Measurements from ENCODE around the gene TMEM263.
"Not testable (repeated sequence)": the region's sequence is repeated elsewhere in the genome, so short reads cannot be mapped to it uniquely, and the experiment has no call there.

TMEM263 gene

DNA sequence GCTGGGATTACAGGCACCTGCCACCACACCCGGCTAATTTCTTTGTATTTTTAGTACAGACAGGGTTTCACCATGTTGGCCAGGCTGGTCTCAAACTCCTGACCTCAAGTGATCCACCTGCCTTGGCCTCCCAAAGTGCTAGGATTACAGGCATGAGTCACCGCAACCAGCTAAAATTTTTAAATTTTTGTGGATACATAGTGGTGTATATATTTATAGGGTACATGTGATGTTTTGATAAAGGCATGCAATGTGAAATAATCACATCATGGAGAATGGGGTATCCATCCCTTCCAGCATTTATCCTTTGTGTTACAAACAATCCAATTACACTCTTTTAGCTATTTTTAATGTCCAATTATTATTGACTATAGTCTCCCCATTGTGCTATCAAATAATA is 33.7 kb upstream of the TMEM263 start:
- not testable (repeated sequence) for H3K9me3 Mint-ChIP-seq; H3K4me3 Mint-ChIP-seq; H3K27ac Mint-ChIP-seq; H3K36me3 Mint-ChIP-seq (ENCODE audit: insufficient read depth); DNase-seq; H3K4me1 Mint-ChIP-seq (ENCODE audit: low read depth in 2 of 2); ATAC-seq (replicated peaks)
- H3K27me3 Mint-ChIP-seq: peaks cover 18 to 20% of the 10 kb centered on the region in 2 donors

DNA sequence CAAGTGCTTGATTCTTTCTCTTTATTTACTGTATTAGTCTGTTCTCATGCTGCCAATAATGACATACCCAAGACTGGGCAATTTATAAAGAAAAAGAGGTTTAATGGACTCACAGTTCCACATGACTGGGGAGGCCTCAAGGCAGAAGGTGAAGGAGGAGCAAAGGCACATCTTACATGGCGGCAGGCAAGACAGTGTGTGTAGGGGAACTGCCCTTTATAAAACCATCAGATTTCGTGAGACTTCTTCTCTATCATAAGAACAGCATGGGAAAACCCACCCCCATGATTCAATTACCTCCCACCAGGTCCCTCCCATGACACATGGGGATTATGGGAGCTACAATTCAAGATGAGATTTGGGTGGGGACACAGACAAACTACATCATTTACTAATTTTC is 32.1 kb upstream of the TMEM263 start:
- not testable (repeated sequence) for DNase-seq; H3K27ac Mint-ChIP-seq; H3K9me3 Mint-ChIP-seq; H3K4me3 Mint-ChIP-seq; H3K4me1 Mint-ChIP-seq (ENCODE audit: low read depth in 2 of 2); ATAC-seq (replicated peaks); H3K36me3 Mint-ChIP-seq (ENCODE audit: insufficient read depth)
- peaks cover 18 to 20% of the 10 kb centered on the region in 2 donors for H3K27me3 Mint-ChIP-seq

DNA sequence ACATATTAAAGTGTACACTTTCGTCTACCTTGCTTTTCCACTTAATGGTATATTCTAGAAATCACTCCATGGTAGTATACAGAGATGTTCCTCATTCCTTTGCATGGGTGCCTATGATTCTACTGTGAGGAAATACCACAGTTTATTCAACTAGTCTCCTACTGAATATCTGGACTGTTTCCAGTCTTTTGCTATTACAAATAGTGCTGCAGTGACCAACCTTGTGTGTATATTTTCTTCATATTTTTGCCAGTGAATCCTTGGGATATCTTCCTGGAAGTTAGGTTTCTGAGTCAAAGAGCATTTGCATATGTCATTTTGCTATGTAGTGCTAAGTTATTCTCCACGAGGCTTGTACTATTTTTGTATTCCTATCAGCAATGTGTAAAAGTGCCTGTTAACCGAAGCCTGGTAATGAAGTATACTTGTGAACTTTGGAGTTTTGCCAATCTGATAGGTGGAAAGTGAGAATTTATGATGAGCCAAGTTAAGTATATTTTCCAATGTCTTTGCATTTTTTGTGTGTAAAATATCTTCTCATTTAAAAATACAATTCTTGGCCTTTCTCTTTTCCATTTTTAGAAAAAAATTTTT is 31.3 kb upstream of the TMEM263 start:
- DNase-seq (no peak), ATAC-seq (replicated peaks) (no peak)
- Mint-ChIP-seq H3K4me1 (ENCODE audit: low read depth in 2 of 2) (peaks cover 2 to 3% of the 10 kb centered on the region in 2 donors), H3K27ac (no peak overlapping the region), H3K9me3 (no peaks in the 10 kb centered on the region), H3K4me3 (no peak overlapping the region), H3K36me3 (ENCODE audit: insufficient read depth) (no peaks in the 10 kb centered on the region), H3K27me3 (peaks cover 18 to 26% of the 10 kb centered on the region in 2 donors)

DNA sequence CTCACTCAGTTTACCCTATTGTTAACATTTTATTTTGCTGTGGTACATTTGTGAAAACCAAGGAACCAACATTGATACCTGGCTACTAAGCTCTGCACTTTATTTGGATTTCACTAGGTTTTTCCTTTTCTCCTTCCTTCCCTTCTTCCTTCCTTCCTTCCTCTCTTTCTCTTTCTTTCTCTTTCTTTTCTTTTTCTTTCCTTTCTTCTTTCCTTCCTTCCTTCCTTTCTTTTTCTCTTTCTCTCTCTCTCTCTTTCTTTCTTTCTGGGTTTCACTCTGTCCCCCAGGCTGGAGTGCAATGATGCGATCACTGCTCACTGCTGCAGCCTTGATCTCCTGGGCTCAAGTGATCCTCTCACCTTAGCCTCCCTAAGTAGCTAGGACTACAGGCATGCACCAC is 29.1 kb upstream of the TMEM263 start:
- peaks cover 29 to 38% of the 10 kb centered on the region in 2 donors for H3K27me3 Mint-ChIP-seq
- DNase-seq: no peak

DNA sequence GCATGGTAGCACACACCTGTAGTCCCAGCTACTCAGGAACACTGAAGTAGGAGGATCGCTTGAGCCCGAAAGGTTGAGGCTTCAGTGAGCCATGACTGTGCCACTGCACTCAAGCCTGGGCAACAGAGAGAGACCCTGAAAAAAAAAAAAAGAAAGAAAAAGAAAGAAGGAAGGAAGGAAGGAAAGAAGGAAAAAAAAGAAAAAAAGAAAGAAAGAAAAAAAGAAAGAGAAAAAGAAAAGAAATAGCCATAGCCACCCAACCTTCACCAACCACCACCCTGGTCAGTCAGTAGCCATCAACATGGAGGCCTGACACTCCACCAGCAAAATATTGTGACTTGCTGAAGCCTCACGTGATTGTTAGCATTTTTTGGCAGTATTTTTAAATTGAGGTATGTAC is 21.4 kb upstream of the TMEM263 start:
- H3K4me3 Mint-ChIP-seq: no peak overlapping the region
- ATAC-seq (replicated peaks) (no peak), DNase-seq (no peak)
- H3K27me3 Mint-ChIP-seq: peaks cover 26 to 34% of the 10 kb centered on the region in 2 donors
- no peak overlapping the region for H3K27ac Mint-ChIP-seq
- no peaks in the 10 kb centered on the region for H3K4me1 Mint-ChIP-seq (ENCODE audit: low read depth in 2 of 2)
- no peaks in the 10 kb centered on the region for H3K9me3 Mint-ChIP-seq
- H3K36me3 Mint-ChIP-seq (ENCODE audit: insufficient read depth): no peaks in the 10 kb centered on the region

More for the DNA sequence above, 29.1 kb upstream of the TMEM263 start:
- no peak overlapping the region for H3K27ac Mint-ChIP-seq
- H3K9me3 Mint-ChIP-seq: no peaks in the 10 kb centered on the region
- no peaks in the 10 kb centered on the region for H3K4me1 Mint-ChIP-seq (ENCODE audit: low read depth in 2 of 2)
- H3K4me3 Mint-ChIP-seq: no peak overlapping the region
- no peaks in the 10 kb centered on the region for H3K36me3 Mint-ChIP-seq (ENCODE audit: insufficient read depth)
- no peak for ATAC-seq (replicated peaks)

DNA sequence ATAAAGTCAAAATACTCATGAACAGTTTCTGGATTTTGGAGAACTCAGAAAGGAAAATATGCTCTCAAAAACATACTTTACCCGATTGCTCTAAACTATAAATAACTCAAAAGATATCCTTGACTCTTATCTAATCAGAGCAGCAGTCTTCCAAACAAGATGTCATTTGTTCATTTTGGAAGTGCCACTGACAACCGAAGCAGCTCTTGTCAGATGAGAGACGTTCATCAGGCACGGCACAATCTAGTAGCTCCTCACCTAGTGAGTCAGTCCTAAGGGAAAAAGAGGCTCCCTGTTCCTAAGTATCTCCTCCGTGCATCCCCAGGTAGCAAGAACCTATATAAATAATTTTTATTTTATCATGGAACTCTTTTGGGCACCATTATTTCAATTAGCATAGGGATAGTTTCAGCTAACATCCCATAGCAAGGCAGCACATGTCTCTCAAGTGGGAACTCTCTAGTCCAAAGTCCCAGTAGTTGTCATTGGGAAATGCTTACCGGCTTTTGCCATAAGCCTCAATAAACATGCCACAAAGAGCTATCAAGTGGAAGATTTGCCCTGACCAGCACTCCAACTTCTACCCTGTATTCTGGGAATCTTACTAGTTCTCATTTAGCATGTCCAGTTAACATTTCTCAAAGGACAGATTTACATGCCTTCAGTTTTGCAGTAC is 14.1 kb upstream of the TMEM263 start:
- H3K4me3 Mint-ChIP-seq: no peak overlapping the region
- H3K27ac Mint-ChIP-seq: no peak overlapping the region
- DNase-seq (no peak), ATAC-seq (replicated peaks) (no peak)
- no peaks in the 10 kb centered on the region for H3K4me1 Mint-ChIP-seq (ENCODE audit: low read depth in 2 of 2)
- H3K27me3 Mint-ChIP-seq: peaks cover 0 to 5% of the 10 kb centered on the region in 2 donors
- no peaks in the 10 kb centered on the region for H3K9me3 Mint-ChIP-seq
- no peaks in the 10 kb centered on the region for H3K36me3 Mint-ChIP-seq (ENCODE audit: insufficient read depth)

DNA sequence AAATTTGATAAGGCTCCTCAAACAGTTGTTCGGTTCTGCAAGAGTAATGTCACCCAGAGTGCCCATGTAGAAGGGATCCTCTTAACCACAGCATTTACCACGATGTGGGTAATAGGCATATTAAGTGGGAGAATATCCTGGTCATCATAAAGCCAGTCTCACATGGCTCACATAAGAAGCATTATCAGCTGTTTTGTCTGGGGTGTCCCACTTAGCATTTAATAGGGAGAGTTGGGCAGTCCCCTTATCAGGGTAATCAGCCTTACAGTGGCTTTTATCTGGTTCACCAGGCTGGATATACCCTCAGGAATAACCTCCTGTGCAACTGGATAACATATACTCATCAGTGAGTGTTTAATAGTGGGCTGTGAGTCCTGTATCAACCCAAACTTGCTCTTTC is 12.9 kb upstream of the TMEM263 start:
- Mint-ChIP-seq H3K27me3 (peaks cover 0 to 5% of the 10 kb centered on the region in 2 donors), H3K27ac (no peak overlapping the region), H3K9me3 (no peaks in the 10 kb centered on the region), H3K4me1 (ENCODE audit: low read depth in 2 of 2) (no peaks in the 10 kb centered on the region), H3K36me3 (ENCODE audit: insufficient read depth) (no peaks in the 10 kb centered on the region), H3K4me3 (no peak overlapping the region)
- no peak for DNase-seq
- no peak for ATAC-seq (replicated peaks)

DNA sequence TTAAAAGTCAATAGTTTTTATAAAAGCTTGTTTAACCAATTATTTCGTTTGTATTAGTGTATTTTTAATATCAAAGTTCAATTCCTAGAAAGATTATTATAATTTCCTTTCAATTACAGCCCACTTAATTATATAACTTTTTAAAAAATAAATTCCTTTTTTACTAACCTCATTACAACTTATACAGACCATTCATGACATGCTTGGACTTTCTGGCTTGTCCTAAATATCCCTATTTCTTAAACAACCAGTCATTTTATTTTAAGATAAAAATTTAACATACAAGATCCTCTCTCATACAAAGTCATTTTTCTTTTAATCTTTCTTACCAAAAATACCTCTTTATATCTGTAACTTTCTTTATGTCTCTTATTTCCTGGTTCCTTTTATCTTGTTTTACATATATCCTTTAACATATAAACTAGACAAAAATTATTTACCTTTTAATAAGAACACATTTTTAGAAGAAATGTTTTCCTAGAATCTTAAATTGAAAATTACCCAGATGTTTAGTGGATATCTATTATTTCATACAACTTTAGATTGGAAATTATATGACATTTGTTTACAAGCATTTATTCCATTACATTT is 10.4 kb upstream of the TMEM263 start:
- Mint-ChIP-seq H3K36me3 (ENCODE audit: insufficient read depth) (no peaks in the 10 kb centered on the region), H3K27me3 (peaks cover 0 to 5% of the 10 kb centered on the region in 2 donors), H3K9me3 (peaks cover 0 to 3% of the 10 kb centered on the region in 2 donors), H3K27ac (no peak overlapping the region), H3K4me1 (ENCODE audit: low read depth in 2 of 2) (peaks cover 0 to under 1% of the 10 kb centered on the region in 2 donors), H3K4me3 (no peak overlapping the region)
- DNase-seq (no peak), ATAC-seq (replicated peaks) (no peak)

DNA sequence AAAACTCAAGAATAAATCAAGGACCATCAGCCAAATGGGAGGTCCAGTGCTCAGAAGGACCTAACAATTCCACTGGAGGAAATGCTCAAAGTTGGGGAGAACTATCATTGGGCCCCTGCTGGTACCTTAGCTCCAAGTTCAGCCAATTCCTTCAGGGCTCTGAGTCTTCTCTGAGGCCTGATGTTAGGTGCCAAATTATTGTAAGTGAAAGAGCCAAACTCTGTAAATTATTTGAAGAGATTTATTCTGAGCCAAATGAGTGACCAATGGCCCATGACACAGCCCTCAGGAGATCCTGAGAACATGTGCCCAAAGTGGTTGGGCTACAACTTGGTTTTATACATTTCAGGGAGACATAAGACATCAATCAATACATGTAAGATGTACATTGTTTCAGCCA is 8.2 kb upstream of the TMEM263 start:
- Mint-ChIP-seq H3K4me3 (no peak overlapping the region), H3K36me3 (ENCODE audit: insufficient read depth) (no peaks in the 10 kb centered on the region), H3K27me3 (peaks cover 0 to 5% of the 10 kb centered on the region in 2 donors), H3K27ac (peak overlapping the region in 1 of 2 donors; percentile 6), H3K9me3 (peaks cover 0 to 3% of the 10 kb centered on the region in 2 donors), H3K4me1 (ENCODE audit: low read depth in 2 of 2) (peaks cover 0 to 2% of the 10 kb centered on the region in 2 donors)
- ATAC-seq (replicated peaks) (no peak), DNase-seq (no peak)

DNA sequence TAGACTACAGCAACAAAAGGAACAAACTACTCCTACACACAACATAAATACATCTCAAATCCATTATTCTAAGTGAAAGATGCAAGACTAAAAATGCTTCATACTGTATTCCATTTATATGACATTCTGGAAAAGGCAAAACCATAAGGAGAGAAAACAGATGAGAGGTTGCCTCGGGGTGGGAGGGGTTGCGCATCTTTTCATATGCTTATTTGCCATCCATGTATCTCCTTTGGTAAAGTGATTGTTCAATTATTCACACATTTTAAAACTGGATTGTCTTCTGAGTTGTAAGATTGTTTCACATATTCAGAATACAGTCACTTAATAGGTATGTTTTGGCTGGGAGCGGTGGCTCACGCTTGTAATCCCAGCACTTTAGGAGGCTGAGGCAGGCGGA is 5.1 kb upstream of the TMEM263 start:
- DNase-seq (no peak), ATAC-seq (replicated peaks) (no peak)
- Mint-ChIP-seq H3K4me1 (ENCODE audit: low read depth in 2 of 2) (peaks cover 5% of the 10 kb centered on the region in 2 donors), H3K4me3 (no peak overlapping the region), H3K27me3 (no peaks in the 10 kb centered on the region), H3K27ac (no peak overlapping the region), H3K9me3 (peaks cover 0 to 3% of the 10 kb centered on the region in 2 donors), H3K36me3 (ENCODE audit: insufficient read depth) (peaks cover 5% of the 10 kb centered on the region)

DNA sequence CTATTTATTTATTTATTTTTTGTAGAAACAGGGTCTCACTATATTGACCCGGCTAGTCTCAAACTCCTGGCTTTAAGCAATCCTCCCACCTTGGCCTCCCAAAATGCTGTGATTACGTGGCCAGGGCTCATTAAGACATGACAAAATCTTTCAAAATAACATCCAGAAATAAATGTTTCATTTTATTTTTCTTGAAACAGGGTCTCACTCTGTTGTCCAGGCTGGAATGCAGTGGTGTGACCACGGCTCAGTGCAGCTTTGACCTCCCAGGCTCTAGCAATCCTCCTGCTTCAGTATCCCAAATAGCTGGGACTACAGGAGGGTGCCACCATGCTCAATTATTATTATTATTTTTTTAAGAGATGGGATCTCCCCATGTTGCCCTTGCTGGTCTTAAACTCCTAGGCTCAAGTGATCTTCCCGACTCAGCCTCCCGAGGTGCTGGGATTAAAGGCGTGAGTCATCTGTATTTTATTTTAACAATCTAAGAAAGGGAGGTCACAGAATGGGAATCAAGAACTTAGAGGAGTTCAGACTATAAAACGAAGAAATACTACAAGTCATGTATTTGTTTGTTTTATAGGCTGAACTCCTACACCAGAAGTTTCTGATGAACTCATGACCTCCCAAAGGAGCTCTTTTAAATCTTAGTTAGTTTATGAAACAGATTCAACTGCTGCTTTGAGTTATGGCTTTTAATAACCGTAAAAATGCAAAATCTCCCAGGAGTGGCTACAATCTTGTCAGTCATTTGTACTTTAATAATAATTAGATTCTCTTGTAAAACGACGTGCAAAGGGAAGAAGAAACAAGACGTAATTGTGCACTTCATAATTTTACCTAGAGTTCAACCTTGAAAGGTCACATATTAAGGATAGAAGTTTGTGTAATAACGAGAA is 2.1 kb upstream of the TMEM263 start:
- H3K27ac Mint-ChIP-seq: no peak overlapping the region
- DNase-seq (no peak), ATAC-seq (replicated peaks) (no peak)
- H3K27me3 Mint-ChIP-seq: no peaks in the 10 kb centered on the region
- H3K9me3 Mint-ChIP-seq: peaks cover 0 to 3% of the 10 kb centered on the region in 2 donors
- peaks cover 13 to 28% of the 10 kb centered on the region in 2 donors for H3K4me1 Mint-ChIP-seq (ENCODE audit: low read depth in 2 of 2)
- peak overlapping the region; percentile 27 to 40 for H3K4me3 Mint-ChIP-seq
- H3K36me3 Mint-ChIP-seq (ENCODE audit: insufficient read depth): peaks cover 18% of the 10 kb centered on the region

DNA sequence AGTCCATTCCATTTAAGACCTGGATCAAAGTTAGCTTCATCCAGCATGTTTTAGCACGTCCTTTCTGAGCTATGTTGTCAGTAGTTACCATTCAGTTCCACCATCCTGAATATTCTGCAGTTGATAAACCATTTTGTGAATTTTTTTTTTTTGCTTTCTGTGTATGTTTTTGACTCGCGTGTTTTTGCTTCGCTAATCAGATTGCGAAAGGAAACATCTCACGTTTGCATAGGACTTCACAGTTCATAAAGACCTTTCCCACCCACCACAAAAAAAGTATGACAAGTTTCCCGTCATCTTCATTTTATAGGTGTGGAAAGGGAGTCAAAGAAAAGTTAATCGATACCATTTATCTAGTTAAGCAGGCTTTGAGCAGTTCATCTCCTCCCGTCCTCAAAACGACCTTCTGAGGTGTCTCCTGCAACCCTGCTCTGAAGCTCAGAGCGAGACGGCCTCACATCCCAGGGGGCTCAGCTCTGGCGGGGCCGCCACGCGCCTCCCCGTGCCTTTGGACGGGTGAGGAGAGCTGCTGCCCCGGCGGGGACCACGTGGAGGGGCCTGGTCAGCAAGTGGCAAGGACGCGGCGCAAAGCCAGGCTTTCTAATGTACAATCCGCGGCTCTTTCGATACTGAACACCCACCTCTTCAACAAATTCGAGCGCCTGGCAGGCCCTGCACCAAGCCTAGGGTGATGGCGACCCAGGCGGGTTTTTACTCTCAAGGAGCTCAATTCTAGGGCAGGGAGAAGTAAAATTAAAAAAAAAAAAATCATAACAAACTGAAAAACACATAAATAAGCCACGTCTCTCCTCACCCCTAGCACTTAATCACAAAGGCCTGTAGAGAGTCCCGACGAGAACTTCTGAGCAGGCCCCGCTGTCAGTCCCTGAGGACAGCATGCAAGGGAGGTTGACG is 988 bp upstream of the TMEM263 start:
- H3K27me3 Mint-ChIP-seq: no peaks in the 10 kb centered on the region

More for the DNA sequence above, 988 bp upstream of the TMEM263 start:
- ATAC-seq (replicated peaks): peak; percentile 25
- Mint-ChIP-seq H3K9me3 (no peaks in the 10 kb centered on the region), H3K36me3 (ENCODE audit: insufficient read depth) (peaks cover 18% of the 10 kb centered on the region), H3K4me1 (ENCODE audit: low read depth in 2 of 2) (peaks cover 13 to 33% of the 10 kb centered on the region in 2 donors), H3K27ac (peak overlapping the region; percentile 97 to 99), H3K4me3 (peak overlapping the region; percentile 98)
- no peak for DNase-seq

All from effector memory CD8-positive, alpha-beta T cell (primary cell).